NT2/D1 (cell line): ENCODE results near the gene NKX3-2.

Experiments
- DNase-seq: peaks from one replicate; pipeline ENCODE4 v3.0.0-alpha.2; 2011; ENCODE audit warnings: low read depth, low spot score
- H3K27me3 ChIP-seq: 2 replicates; pipeline ENCODE4 v1.6.0; 2011; ENCODE audit warnings: mild to moderate bottlenecking; ENCODE audit not compliant: insufficient read length, insufficient read depth
- H3K36me3 ChIP-seq: 2 replicates; pipeline ENCODE4 v1.6.1; 2011; ENCODE audit warnings: mild to moderate bottlenecking, low read length, mixed read lengths; ENCODE audit not compliant: insufficient read depth, insufficient read length
- H3K4me1 ChIP-seq: 2 replicates; pipeline ENCODE4 v1.5.1; 2011; ENCODE audit not compliant: insufficient read depth, insufficient read length
- H3K4me3 ChIP-seq: 2 replicates; pipeline ENCODE4 v1.5.1; 2011; ENCODE audit warnings: low read depth; ENCODE audit not compliant: insufficient read length
- H3K9ac ChIP-seq: 2 replicates; pipeline ENCODE4 v1.6.0; 2011; ENCODE audit warnings: low read depth; ENCODE audit not compliant: insufficient read length
- H3K9me3 ChIP-seq: 2 replicates; pipeline ENCODE4 v1.5.1; 2011; ENCODE audit warnings: mild to moderate bottlenecking, low read length; ENCODE audit not compliant: insufficient read depth
- SUZ12 ChIP-seq: IDR thresholded peaks from 2 replicates; pipeline ENCODE4 v1.6.1; 2011; ENCODE audit not compliant: insufficient read length, insufficient read depth; ENCODE audit errors: extremely low read depth
- YY1 ChIP-seq: IDR thresholded peaks from 2 replicates; pipeline ENCODE4 v1.6.1; 2011; ENCODE audit not compliant: insufficient read length, insufficient read depth
- ZNF274 ChIP-seq: IDR thresholded peaks from 2 replicates; pipeline ENCODE4 v1.6.1; 2011; ENCODE audit warnings: mild to moderate bottlenecking, low read depth, low read length

The NKX3-2 gene

GRCh38 chr4:13515268-13515667 lies 29.0 kb downstream of the NKX3-2 start:
- H3K4me1 ChIP-seq = no peaks in the 10 kb centered on the region
- H3K27me3 ChIP-seq = no peaks in the 10 kb centered on the region
- no peaks in the 10 kb centered on the region for H3K9me3 ChIP-seq
- no peak overlapping the region for H3K9ac ChIP-seq
- no peak overlapping the region for H3K4me3 ChIP-seq
- DNase-seq = no peak
- no peaks in the 10 kb centered on the region for H3K36me3 ChIP-seq
- TF ChIP-seq YY1 (no peak), SUZ12 (no peak), ZNF274 (no peak)

GRCh38 chr4:13514722-13515121 lies 29.6 kb downstream of the NKX3-2 start:
- Histone ChIP-seq H3K27me3 (no peaks in the 10 kb centered on the region), H3K9ac (no peak overlapping the region), H3K4me1 (peaks cover 2% of the 10 kb centered on the region), H3K4me3 (no peak overlapping the region), H3K36me3 (no peaks in the 10 kb centered on the region), H3K9me3 (no peaks in the 10 kb centered on the region)
- TF ChIP-seq YY1 (no peak), SUZ12 (no peak), ZNF274 (no peak)
- DNase-seq = no peak

GRCh38 chr4:13511101-13511500 lies 33.2 kb downstream of the NKX3-2 start:
- DNase-seq = no peak
- Histone ChIP-seq H3K4me1 (peaks cover 2% of the 10 kb centered on the region), H3K36me3 (no peaks in the 10 kb centered on the region), H3K4me3 (no peak overlapping the region), H3K27me3 (no peaks in the 10 kb centered on the region), H3K9me3 (no peaks in the 10 kb centered on the region), H3K9ac (no peak overlapping the region)
- no peak for TF ChIP-seq ZNF274
- TF ChIP-seq SUZ12 = no peak
- TF ChIP-seq YY1 = no peak

- no peaks in the 10 kb centered on the region for H3K27me3 ChIP-seq
- peak; percentile 78 for DNase-seq
- no peaks in the 10 kb centered on the region for H3K9me3 ChIP-seq
- peaks cover 2% of the 10 kb centered on the region for H3K4me1 ChIP-seq
- no peak overlapping the region for H3K9ac ChIP-seq
- no peak overlapping the region for H3K4me3 ChIP-seq
- no peak for TF ChIP-seq YY1
- TF ChIP-seq SUZ12 = no peak
- no peak for TF ChIP-seq ZNF274
- H3K36me3 ChIP-seq = no peaks in the 10 kb centered on the region
Observed at GRCh38 chr4:13509442-13509841, 34.9 kb downstream of the NKX3-2 start.

- H3K9me3 ChIP-seq = no peaks in the 10 kb centered on the region
Observed at GRCh38 chr4:13504374-13504773, 39.9 kb downstream of the NKX3-2 start.

GRCh38 chr4:13498469-13498868 lies 45.8 kb downstream of the NKX3-2 start:
- H3K4me1 ChIP-seq = no peaks in the 10 kb centered on the region
- no peaks in the 10 kb centered on the region for H3K9me3 ChIP-seq
- no peak for TF ChIP-seq SUZ12
- TF ChIP-seq ZNF274 = no peak
- H3K9ac ChIP-seq = no peak overlapping the region
- no peak for DNase-seq
- H3K4me3 ChIP-seq = no peak overlapping the region
- H3K36me3 ChIP-seq = no peaks in the 10 kb centered on the region
- no peaks in the 10 kb centered on the region for H3K27me3 ChIP-seq

More at GRCh38 chr4:13504374-13504773, 39.9 kb downstream of the NKX3-2 start:
- Histone ChIP-seq H3K9ac (no peak overlapping the region), H3K4me1 (no peaks in the 10 kb centered on the region), H3K4me3 (no peak overlapping the region), H3K27me3 (no peaks in the 10 kb centered on the region), H3K36me3 (no peaks in the 10 kb centered on the region)
- no peak for TF ChIP-seq SUZ12
- TF ChIP-seq YY1 = no peak
- no peak for TF ChIP-seq ZNF274
- no peak for DNase-seq

GRCh38 chr4:13496605-13497004 lies 47.7 kb downstream of the NKX3-2 start:
- Histone ChIP-seq H3K4me3 (no peak overlapping the region), H3K9ac (no peak overlapping the region)
- no peak for DNase-seq

GRCh38 chr4:13495753-13496152 lies 48.6 kb downstream of the NKX3-2 start:
- TF ChIP-seq ZNF274 (no peak), YY1 (no peak), SUZ12 (no peak)
- no peaks in the 10 kb centered on the region for H3K4me1 ChIP-seq
- no peaks in the 10 kb centered on the region for H3K36me3 ChIP-seq
- H3K9ac ChIP-seq = no peak overlapping the region
- DNase-seq = no peak
- H3K27me3 ChIP-seq = no peaks in the 10 kb centered on the region
- H3K9me3 ChIP-seq = no peaks in the 10 kb centered on the region
- H3K4me3 ChIP-seq = no peak overlapping the region

More at GRCh38 chr4:13496605-13497004, 47.7 kb downstream of the NKX3-2 start:
- Histone ChIP-seq H3K4me1 (no peaks in the 10 kb centered on the region), H3K9me3 (no peaks in the 10 kb centered on the region), H3K36me3 (no peaks in the 10 kb centered on the region), H3K27me3 (no peaks in the 10 kb centered on the region)
- TF ChIP-seq ZNF274 (no peak), SUZ12 (no peak), YY1 (no peak)
